HG03175 (cell line): ENCODE measurements around the gene AMBP.

ENCODE experiments used
- ATAC-seq: cut with Tn5 transposase; IDR thresholded peaks from one replicate; pipeline ENCODE4 v1.9.1; 2021; ENCODE audit warnings: mild to moderate bottlenecking, moderate library complexity; ENCODE audit not compliant: unreplicated experiment

Gene AMBP

GRCh38 chr9:114015607-114016006 is 62.5 kb downstream of the AMBP start:
- ATAC-seq, result no peak

- no peak for ATAC-seq
Measured at GRCh38 chr9:114014044-114014443, 64.1 kb downstream of the AMBP start.

GRCh38 chr9:114012126-114012525 is 66.0 kb downstream of the AMBP start:
- ATAC-seq, result no peak

- ATAC-seq, result no peak
Measured at GRCh38 chr9:114011313-114011712, 66.8 kb downstream of the AMBP start.
